Measurements from ENCODE around the gene MAGEE1.
A peak's percentile ranks its signal among the peaks of the same experiment; 100 is the strongest.

The MAGEE1 gene

DNA sequence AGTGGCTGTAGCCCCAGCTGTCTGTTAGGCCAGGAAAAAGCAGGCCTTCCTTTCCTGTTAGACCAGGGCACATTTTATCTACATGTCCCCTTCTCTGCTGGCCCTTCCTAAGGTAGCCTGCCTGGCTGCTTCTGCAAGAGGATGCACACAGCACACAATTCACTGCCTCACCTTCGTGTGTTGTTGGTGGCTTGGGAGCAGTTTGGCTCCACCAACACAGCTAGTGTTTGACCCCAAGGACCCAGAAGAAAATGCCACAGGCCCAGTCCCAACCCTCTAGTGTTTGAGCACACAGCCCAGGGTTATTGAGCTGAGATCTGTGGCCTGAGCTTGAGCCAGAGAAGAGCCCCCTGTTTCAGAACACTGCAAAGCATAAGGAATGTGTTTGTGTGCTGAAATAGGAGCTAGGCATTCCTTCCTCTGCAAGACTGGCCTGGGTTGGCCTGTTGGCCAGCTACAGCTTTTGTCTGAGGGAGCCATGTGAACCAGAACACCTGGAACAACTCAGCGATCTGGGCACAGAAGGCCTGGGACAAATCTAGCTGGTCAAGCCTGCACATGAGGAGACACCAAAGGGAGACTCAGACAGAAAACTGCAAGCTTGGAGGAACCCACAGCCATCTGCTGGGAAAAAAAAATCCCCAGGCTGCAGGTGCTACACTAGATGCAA is 26.4 kb downstream of the MAGEE1 start (continued):
- TF ChIP-seq, protein P1, sequence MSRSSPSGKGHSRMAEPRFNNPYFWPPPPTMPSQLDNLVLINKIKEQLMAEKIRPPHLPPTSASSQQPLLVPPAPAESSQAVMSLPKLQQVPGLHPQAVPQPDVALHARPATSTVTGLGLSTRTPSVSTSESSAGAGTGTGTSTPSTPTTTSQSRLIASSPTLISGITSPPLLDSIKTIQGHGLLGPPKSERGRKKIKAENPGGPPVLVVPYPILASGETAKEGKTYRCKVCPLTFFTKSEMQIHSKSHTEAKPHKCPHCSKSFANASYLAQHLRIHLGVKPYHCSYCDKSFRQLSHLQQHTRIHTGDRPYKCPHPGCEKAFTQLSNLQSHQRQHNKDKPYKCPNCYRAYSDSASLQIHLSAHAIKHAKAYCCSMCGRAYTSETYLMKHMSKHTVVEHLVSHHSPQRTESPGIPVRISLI (tag by site-specific recombination; IDR thresholded peaks at IDR 0.05): no peak
- TF ChIP-seq ZNF426 (tag by site-specific recombination; IDR thresholded peaks at IDR 0.05) (no peak), ZNF140 (tag by site-specific recombination; IDR thresholded peaks at IDR 0.05) (no peak), TRIM28 (IDR thresholded peaks at IDR 0.05; ENCODE audit: borderline replicate concordance, low read length) (no peak), ZIC2 (tag by site-specific recombination; IDR thresholded peaks at IDR 0.05) (no peak), ZNF335 (tag by site-specific recombination; conservative IDR thresholded peaks at IDR 0.05) (no peak), ZNF146 (tag by site-specific recombination; IDR thresholded peaks at IDR 0.05) (no peak), ZNF571 (tag by site-specific recombination; IDR thresholded peaks at IDR 0.05) (no peak), ZNF544 (tag by site-specific recombination; IDR thresholded peaks at IDR 0.05) (no peak), ZNF175 (tag by site-specific recombination; IDR thresholded peaks at IDR 0.05) (no peak), ZBTB8A (tag by site-specific recombination; IDR thresholded peaks at IDR 0.05) (no peak)

DNA sequence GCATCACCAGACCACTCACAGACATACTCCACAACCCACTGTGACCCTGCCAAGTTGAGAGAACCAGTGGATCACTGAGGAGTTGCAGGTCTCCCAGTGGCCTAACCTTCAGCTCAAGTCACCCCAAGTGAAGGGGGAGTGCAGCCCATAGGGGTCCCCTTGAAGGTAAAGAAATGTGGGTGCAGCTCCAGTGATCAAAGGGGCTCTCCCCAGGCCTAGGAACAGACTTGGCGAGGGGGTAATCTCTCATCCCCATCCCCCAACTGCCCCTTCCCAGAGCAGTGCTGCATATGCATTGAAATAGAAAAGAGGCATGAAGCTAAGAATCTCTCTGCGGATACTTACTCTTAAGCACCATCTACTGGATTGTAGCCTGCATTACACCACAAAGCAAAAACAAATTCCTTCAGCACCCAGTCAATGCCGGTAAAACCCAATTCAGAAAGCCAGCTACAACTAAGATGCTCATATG is 27.0 kb downstream of the MAGEE1 start:
- ChIA-PET POLR2A (no interaction called here), CTCF (interaction anchor here (0.6 to 2.4 kb wide), 9 partner anchors 9 to 875 kb away, joined by 3 to 20 read pairs (median 4); no protein-coding TSS in a partner anchor)
- H3K27ac ChIP-seq (ENCODE audit: extremely low read depth, low read depth, low read length): no peak overlapping the region
- H3K4me3 ChIP-seq (ENCODE audit: low read depth, low read length): no peak overlapping the region
- H3K36me3 ChIP-seq (ENCODE audit: control insufficient read depth in 2 of 2, insufficient read depth in 1 of 2, low read length in 2 of 2): no peaks in the 10 kb centered on the region; a peak in 1 of 3 replicates
- no peaks in the 10 kb centered on the region for H3K4me1 ChIP-seq (ENCODE audit: control insufficient read depth, insufficient read depth, low read length)
- TF ChIP-seq, protein P2, sequence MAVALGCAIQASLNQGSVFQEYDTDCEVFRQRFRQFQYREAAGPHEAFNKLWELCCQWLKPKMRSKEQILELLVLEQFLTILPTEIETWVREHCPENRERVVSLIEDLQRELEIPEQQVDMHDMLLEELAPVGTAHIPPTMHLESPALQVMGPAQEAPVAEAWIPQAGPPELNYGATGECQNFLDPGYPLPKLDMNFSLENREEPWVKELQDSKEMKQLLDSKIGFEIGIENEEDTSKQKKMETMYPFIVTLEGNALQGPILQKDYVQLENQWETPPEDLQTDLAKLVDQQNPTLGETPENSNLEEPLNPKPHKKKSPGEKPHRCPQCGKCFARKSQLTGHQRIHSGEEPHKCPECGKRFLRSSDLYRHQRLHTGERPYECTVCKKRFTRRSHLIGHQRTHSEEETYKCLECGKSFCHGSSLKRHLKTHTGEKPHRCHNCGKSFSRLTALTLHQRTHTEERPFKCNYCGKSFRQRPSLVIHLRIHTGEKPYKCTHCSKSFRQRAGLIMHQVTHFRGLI (tag by site-specific recombination; IDR thresholded peaks at IDR 0.05): no peak
- TF ChIP-seq ZNF654 (tag by site-specific recombination; IDR thresholded peaks at IDR 0.05; ENCODE audit: low read depth) (peak; percentile 54), ZNF174 (tag by site-specific recombination; IDR thresholded peaks at IDR 0.05) (no peak), ZNF157 (tag by site-specific recombination; IDR thresholded peaks at IDR 0.05) (no peak), FEZF1 (tag by site-specific recombination; IDR thresholded peaks at IDR 0.05) (no peak), ZNF146 (tag by site-specific recombination; IDR thresholded peaks at IDR 0.05) (no peak), ZNF292 (tag by site-specific recombination; IDR thresholded peaks at IDR 0.05; ENCODE audit: borderline replicate concordance, low read depth) (no peak), BCL11B (tag by site-specific recombination; IDR thresholded peaks at IDR 0.05; ENCODE audit: low read depth) (no peak), ZNF677 (tag by site-specific recombination; IDR thresholded peaks at IDR 0.05) (no peak), GLI2 (tag by site-specific recombination; IDR thresholded peaks at IDR 0.05; ENCODE audit: borderline replicate concordance, low read depth) (no peak), ZNF138 (tag by site-specific recombination; IDR thresholded peaks at IDR 0.05; ENCODE audit: borderline replicate concordance) (no peak), ZFP37 (tag by site-specific recombination; IDR thresholded peaks at IDR 0.05) (no peak), ZNF707 (tag by site-specific recombination; IDR thresholded peaks at IDR 0.05) (no peak), IKZF3 (tag by site-specific recombination; IDR thresholded peaks at IDR 0.05) (no peak)
- TF ChIP-seq, protein P3, sequence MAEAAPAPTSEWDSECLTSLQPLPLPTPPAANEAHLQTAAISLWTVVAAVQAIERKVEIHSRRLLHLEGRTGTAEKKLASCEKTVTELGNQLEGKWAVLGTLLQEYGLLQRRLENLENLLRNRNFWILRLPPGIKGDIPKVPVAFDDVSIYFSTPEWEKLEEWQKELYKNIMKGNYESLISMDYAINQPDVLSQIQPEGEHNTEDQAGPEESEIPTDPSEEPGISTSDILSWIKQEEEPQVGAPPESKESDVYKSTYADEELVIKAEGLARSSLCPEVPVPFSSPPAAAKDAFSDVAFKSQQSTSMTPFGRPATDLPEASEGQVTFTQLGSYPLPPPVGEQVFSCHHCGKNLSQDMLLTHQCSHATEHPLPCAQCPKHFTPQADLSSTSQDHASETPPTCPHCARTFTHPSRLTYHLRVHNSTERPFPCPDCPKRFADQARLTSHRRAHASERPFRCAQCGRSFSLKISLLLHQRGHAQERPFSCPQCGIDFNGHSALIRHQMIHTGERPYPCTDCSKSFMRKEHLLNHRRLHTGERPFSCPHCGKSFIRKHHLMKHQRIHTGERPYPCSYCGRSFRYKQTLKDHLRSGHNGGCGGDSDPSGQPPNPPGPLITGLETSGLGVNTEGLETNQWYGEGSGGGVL (tag by site-specific recombination; IDR thresholded peaks at IDR 0.05): no peak
- TF ChIP-seq, protein P4, sequence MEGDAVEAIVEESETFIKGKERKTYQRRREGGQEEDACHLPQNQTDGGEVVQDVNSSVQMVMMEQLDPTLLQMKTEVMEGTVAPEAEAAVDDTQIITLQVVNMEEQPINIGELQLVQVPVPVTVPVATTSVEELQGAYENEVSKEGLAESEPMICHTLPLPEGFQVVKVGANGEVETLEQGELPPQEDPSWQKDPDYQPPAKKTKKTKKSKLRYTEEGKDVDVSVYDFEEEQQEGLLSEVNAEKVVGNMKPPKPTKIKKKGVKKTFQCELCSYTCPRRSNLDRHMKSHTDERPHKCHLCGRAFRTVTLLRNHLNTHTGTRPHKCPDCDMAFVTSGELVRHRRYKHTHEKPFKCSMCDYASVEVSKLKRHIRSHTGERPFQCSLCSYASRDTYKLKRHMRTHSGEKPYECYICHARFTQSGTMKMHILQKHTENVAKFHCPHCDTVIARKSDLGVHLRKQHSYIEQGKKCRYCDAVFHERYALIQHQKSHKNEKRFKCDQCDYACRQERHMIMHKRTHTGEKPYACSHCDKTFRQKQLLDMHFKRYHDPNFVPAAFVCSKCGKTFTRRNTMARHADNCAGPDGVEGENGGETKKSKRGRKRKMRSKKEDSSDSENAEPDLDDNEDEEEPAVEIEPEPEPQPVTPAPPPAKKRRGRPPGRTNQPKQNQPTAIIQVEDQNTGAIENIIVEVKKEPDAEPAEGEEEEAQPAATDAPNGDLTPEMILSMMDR (tag by site-specific recombination; IDR thresholded peaks at IDR 0.05): peak; percentile 21; the same call in 1 of the 2 replicates
- TF ChIP-seq, protein P5, sequence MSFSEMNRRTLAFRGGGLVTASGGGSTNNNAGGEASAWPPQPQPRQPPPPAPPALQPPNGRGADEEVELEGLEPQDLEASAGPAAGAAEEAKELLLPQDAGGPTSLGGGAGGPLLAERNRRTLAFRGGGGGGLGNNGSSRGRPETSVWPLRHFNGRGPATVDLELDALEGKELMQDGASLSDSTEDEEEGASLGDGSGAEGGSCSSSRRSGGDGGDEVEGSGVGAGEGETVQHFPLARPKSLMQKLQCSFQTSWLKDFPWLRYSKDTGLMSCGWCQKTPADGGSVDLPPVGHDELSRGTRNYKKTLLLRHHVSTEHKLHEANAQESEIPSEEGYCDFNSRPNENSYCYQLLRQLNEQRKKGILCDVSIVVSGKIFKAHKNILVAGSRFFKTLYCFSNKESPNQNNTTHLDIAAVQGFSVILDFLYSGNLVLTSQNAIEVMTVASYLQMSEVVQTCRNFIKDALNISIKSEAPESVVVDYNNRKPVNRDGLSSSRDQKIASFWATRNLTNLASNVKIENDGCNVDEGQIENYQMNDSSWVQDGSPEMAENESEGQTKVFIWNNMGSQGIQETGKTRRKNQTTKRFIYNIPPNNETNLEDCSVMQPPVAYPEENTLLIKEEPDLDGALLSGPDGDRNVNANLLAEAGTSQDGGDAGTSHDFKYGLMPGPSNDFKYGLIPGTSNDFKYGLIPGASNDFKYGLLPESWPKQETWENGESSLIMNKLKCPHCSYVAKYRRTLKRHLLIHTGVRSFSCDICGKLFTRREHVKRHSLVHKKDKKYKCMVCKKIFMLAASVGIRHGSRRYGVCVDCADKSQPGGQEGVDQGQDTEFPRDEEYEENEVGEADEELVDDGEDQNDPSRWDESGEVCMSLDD (tag by site-specific recombination; IDR thresholded peaks at IDR 0.05): no peak
- H3K9me3 ChIP-seq (ENCODE audit: control insufficient read depth, insufficient read depth, low read depth, low read length): no peaks in the 10 kb centered on the region; the same call in 1 of the 2 replicates
